ENCODE measurements around the gene AGBL3.
"Not testable (repeated sequence)": the region's sequence is repeated elsewhere in the genome, so short reads cannot be mapped to it uniquely, and the experiment has no call there.

The AGBL3 gene

DNA sequence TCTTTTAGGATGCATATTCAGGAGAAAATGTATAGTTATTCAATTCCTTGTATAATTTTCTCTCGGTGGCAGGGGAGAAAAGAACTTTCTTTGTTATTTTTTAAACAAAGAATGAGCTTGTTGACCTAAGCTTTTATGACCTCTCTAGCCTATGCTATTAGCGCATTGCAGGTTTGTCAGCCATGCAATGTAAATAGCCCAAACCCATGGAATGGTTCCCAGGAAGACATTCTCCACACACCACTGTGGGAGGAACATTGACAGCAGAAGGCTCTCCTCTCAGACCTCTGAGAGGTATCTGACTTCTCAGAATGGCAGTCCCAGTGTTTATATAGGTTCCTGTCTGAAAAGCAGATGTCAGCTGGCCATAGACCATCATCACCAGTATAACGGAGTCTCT, 19.6 kb upstream of the AGBL3 start:
- DNase-seq: no peak

DNA sequence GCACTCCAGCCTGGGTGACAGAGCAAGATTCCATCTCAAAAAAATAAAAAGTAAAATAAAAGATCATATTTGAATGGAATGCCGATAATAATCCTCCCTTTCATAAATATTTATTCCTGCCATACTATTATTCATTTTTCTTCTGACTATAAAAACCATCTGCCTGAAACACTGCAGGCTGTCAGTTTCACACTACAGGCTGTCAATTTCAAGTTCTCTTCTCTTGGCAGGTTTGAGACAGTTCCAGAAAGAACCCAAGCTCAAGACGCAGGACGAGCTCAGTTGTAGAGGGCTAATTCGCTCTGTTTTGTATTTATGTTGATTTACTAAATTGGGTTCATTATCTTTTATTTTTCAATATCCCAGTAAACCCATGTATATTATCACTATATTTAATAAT, 18.2 kb upstream of the AGBL3 start:
- DNase-seq: no peak

DNA sequence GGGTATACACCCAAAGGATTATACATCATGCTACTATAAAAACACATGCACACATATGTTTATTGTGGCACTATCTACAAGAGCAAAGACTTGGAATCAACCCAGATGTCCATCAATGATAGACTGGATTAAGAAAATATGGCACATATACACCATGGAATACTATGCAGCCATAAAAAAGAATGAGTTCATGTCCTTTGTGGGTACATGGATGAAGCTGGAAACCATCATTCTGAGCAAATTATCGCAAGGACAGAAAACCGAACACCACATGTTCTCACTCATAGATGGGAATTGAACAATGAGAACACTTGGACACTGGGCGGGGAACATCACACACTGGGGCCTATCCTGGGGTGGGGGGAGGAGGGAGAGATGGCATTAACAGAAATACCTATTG, 4.7 kb upstream of the AGBL3 start:
- DNase-seq: not testable (repeated sequence)

DNA sequence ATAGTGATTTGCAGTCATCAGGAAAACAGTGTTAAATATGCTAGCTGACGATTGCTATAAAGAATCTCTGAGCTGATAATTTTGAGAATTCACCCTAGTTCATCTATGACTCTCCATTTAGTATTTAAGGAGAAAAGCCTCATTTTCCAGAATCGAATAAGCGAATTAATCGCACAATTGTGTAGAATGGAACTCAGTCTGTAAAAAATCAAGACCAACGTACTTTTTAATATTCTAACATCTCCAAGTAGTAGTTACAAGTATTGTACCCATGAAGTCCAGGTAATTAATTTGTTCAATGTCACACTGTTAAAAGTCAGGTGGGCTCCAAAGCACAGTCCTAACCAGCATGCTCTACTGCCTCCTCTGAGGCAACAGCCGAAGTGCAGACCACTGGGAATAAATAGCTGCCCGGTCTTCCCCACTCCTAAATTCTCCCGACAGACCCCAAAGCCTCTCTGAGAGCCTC, 380 bp upstream of the AGBL3 start:
- DNase-seq: no peak

DNA sequence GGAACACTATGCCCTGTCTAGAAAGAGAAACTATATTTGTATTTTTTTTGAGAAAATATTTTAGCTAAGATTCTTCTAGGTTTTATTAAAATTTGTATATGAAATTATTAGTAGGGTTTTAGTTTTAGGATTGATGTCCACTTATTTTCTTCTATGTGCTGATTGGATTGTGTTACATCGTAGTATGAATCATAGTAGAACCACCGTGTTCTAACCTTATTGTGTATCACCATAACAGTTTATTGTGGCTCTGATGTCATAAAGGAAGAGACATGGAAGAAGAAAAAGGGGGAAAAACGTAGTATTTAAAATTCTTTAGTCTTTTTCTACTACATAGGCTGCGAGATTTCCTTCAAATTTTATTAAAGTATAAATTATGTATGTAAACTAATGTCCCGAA, 1.9 kb downstream of the AGBL3 start:
- DNase-seq: no peak

DNA sequence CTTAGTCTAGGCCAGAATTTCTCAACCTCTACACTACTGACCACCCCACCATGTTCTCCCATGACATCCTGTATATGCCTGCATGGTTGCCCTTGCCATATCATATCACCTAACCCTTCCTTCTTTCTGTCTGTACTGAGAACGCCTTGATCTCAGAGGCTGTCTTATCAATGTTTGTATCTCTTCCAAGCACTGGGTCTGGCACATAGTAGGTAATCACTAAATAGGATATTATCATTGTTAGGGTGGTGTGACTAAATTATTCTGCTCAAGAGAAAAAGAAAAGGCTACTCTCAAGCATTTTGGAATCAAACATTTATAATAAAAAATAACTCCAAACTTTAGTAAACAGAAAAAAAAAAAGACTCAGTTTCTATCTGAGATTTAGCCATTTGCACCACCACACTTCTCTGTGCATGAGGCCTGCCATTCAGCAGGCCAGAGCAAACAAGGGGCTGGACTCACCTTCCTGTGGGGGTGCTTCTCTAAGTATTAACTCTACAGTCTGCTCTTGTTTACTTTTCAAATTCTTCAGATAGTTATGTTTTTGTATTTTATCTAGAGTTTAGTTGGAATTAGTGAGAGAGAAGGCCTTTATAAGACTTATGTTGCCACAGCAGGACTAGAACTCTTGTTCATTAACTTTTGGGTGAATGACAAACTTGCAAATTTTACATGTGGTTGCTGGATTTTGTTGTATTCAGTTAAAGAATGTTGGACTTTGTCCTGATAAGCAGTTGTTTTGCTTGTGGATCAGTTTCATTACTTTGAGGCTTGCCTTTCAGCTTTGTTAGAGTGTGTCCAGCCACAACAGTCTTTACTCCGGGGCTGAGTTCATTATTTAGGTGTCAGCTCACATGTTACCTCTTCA, 5.4 kb downstream of the AGBL3 start:
- DNase-seq: no peak

DNA sequence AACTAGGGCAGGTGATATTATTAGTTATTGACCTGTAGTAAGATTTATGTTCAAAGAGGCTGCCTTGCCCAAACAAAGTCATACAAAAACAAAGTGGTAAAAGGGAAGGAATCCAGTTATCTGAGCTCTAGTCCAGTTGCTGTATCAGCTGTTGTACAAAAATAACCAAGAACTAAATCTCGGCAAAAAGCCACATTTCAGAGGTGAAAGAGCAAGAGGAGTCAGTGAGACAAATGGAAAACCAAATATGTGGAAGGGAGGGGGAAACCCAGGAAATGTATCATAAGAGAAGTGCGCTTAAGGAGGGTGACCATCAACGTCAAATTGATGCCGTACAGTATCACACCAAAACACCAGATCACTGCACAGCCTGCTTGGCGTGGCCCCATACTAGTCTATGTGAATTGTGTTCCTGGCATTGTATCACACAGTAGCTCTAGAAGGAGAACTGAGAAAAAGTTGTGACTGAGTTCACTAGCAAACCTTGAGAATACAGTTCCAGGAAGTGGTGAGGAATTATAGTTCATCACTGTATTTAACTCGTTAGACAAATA, 6.4 kb downstream of the AGBL3 start:
- no peak for DNase-seq

DNA sequence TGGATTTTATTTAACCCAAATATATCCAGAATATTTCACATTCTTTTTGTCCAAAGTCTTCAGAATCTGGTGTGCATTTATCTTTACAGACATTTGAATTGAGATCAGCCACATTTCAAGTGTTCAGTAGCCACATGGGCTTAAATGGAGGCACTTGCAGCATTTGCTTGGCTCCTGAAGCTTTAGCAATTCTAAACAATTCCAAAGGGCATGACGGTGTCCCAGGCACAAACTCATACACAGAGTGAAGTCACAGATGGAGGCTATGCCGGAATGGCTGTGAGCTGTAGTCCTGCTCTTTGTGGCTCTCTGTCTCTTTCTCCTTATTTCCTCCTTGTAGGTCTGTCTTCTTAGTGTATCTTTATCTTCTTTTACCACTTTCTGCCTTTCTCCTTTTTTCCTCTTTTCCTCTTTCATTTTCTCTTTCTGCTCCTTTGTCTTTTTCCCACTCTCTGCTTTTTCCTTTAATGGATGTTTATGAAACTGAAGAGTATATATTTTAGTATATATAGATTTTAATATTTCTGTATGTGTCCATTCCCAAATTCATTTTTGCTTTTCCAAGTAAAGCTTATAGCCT, 7.7 kb downstream of the AGBL3 start:
- DNase-seq: no peak

DNA sequence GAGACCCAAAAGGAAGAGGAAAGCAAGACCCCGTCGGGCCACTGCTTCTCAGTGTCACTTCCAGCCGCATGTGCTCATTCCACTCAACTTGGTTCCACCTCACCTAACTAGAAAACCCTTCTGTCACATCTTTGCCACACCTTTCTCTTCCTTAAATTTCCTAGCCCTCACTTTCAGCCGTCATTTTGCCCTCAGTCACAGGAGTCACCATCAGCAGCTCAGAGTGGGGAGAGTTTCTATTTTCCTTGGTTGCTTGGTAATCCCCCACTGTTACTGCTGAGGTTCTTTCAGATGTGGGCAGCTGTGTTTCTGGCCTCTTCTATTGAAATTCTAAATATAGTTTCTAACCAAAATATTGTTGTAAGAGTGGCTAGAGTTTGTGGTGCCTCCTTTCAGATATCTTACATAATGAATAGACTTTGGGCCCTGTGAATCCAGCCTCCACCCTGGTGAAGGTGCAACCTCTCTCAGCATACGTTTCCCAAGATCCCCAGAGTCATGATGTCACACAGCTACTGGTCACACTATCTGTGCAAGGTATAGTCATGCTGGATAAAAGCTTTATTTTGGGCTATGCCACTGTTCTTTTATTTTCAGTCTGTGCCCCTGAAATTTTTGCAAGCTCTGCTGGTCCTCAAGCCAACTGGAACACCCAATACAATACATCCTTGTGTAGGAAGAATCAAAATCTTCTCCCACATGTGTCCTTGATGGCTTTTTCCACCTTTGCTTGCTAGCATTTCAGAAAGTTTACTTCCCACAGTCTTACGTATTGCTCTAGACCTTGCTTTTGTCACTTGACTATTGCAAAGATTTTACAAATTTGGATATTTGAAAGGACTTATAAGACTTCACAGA, 9.2 kb downstream of the AGBL3 start:
- no peak for DNase-seq

DNA sequence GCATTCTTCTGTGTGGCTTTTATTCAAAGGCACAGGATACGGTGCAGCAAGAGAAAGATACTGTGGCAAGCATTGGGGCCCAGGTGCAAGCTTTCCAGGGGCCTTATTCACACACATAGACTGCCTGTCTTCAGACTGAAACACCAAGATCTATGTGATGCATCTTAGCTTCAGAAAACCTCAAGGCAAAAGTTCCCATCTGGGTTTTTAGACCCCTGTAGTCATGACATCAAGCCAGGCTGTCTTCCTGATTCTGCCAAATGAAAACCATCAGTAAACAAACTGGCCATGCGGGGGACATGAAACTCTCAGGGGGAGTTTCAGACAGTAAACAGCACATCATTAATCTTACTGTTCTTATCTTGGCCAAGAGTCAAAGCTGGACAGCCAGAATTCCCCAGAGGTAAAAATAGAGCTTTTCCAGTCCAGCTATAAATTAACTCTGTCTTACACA, 9.8 kb downstream of the AGBL3 start:
- no peak for DNase-seq

DNA sequence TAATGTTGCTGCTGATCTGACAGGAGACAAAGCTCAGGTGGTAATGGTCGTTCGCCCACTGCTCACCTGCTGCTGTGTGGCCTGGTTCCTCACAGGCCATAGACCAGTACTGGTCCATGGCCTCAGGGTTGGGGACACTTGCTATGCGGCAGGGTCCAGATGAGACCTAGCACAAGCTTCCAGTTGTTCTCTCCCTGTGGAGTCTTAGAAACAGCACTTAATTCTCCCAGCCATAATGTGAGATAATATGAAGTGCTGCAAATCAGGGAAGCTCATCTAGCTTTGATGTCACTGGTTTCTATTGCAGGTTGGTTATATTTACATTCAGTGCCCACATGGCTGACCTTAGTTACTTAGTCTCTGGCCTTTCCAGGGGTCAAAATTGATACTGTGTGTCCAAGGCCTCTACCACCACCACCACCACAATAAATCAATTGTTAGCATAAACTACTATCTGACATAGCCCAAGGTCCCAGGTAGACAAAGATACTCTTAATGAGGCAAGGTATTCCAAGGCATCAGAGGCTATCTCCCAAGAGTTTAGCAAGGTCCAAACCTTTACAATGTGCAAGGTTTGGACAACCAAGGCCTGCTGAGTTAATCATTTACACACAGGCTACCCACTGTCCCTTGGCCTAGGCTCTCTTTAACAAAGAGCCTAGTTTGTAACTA, 11.0 kb downstream of the AGBL3 start:
- DNase-seq: no peak

DNA sequence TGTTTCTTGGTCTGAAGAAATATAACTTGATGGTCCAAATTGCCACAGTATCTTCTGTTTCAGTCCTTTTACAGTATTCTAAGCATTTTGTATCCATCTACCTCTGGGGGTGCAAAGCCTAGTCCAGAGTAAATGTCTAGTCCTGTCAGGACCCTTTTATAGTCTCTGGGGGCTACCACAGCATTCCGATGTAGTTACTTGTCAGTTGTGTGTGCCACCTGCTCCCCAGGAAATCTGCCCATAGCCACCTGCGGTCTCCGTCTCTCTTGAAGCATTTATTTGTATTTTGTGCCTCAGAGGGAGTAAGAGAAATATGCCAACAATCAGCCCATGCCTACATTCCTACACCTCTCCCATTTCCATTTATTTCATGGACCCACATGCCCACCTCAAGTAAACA, 12.8 kb downstream of the AGBL3 start:
- DNase-seq: no peak

DNA sequence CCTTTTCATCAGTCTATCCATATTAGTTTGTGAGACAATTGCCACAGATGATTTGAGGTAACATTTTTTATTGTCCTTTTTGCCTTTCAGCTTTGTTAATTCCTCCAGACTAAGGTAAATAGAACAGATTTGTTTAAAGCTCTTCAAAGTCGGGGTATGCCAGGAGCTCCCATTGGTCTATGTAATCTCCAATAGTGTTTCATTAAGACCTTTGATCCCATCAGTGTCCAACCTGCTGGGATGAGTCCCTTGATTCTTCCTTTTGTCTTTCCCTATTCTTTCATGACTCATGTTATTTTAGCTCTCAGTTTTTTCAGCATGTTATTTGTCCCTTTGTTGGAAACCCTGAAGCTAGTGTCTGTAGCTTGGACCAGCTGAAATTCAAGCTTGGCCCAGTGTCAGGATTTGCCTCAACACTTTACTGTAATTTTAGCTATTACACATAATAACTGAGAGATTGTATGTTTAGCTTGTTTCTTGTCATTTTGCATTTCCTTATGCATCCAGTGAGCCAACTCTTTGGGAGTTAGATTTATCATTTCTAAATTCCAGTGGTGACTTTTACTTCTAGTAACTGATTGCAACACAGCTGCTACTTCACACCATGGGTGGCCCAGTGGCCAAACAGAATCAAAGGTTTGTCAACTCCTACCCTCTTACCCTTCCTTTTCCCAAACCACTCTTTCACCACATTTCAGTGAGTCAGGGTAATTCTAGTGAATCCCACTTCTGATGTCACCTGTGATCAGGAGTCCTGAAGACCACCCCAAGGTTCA, 15.3 kb downstream of the AGBL3 start:
- no peak for DNase-seq

DNA sequence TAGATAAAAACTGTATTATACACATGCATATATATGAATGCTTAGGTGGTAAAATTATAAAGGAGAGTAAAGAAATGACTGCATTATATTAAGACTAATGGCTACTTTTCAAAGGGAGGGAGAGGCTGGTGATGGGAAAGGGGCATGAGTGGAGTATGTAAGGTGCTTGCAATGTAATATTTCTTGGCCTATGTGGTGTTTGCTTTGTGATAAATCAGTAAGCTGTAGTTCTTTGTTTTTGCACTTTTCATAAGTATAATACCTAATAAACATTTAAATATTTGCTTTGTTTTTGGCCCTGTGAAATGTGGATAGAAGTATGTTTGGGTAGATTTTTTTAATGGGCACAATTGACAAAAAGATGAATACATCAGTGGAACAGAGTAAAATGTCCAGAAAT, 25.9 kb downstream of the AGBL3 start:
- no peak for DNase-seq

DNA sequence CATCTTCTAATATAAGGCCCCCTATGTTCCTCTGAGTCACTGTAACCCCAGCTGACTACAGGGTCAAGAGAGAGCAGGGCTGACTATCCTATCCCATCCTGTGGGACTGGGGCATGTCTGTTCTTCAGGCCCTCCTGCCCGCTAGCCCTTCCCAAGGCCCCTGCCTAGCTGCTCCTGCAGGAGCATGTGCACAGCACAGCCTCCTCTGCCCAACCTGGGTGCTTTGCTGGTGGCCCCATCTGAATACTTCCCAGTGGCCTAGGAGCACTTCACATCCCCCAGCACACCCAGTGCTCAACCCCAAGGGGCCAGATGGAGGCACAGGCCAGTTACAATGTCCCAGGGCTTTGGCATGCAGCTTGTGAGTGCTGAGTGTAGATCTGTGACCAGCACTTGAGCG, 37.3 kb downstream of the AGBL3 start:
- no peak for DNase-seq

DNA sequence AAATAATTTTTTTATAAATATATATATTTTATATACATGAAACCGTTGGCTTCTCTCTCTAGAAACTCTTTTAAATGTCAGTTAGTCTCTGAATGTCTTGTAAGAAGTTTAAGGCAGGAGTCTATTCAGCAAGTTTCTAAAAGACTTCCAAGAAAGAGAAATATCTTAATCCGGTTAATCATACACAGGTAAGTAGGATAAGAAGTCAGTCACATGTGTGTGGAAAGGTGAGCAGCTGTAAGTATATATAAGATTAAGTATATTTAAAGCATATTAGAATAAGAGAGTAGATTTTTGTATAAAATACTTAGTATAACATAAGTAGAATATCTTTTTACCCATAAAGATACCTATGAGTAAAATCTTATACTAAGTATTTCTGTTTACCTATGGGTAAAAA, 48.9 kb downstream of the AGBL3 start:
- DNase-seq: no peak

DNA sequence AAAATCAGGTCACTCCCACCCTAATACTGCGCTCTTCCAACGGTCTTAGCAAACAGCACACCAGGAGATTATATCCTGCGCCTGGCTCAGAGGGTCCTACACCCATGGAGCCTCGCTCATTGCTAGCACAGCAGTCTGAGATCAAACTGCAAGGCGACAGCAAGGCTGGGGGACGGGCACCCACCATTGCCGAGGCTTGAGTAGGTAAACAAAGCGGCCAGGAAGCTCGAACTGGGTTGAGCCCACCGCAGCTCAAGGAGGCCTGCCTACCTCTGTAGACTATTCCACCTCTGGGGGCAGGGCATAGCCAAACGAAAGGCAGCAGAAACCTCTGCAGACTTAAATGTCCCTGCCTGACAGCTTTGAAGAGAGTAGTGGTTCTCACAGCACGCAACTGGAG, 80.7 kb downstream of the AGBL3 start:
- DNase-seq: not testable (repeated sequence)

DNA sequence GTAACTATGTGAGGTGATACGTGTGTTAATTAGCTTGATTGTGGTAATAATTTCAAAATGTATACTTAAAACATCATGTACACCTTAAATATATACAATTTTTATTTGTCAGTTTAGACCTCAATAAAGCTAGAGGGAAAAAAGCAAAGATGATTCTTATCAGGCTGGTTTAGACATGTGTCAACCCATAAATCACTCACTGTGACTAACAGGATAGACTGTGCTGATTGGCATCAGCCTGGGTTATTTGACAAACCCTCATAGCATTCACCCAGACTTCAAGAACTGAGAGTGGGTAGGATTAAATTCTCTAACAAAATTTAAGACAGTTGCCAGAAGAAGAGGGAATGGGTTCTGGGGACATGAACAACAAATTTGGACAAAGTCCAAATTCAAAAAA, 87.8 kb downstream of the AGBL3 start:
- DNase-seq: no peak

DNA sequence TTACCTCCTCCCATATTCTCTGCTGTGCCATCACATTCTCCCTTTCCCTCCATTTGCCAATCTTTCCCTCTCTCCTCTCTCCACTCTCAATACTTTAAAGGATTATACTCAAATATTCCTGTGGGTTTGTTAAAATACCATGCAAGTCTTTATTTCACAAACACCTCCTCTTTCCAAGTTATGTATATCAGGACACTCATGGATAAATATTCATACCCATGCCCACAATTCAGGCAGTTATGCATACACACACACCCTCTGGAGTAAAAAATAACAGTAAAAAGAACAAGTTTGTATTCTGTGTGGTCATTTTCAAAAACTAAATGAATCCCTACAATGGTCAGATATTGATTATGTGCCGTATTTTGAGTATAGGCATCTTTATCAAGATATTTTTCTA, 88.2 kb downstream of the AGBL3 start:
- no peak for DNase-seq

DNA sequence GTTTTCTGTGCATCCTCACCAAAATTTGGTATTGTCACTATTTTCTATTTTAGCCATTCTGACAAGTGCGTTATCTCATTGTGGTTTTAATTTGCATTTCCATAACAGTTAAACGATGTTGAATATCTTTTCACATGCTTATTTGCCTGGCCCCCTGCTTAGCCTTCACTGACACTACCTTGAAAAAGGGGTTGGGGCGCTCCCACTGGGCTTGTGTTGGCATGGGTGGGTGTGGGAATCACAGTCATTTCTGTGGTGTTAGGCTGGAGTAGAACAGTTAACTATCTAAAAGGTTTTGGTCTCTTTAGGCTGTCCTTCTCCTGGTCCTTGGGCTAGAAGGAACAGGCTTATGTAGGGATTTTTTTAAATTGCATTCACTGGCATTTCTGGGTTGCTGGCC, 89.4 kb downstream of the AGBL3 start:
- DNase-seq: no peak

DNA sequence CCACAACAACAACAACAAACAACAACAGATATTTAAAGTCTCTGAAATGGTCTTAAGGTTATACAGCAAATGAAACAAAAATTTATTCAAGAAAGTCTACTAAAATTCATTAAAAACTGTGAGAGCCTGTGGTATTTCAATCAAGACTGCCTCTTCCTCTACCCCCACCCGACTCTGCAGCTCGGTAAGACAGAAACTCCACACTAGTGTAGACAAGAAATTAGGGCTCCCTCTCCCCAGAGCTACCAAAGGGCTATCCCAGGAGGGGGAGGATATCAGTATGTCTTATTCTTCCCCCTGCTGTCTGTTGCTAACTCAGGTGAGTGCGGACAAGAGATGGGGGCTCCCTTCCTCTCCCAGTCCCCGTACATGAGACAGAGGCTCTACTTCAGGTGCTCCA, 90.6 kb downstream of the AGBL3 start:
- no peak for DNase-seq

DNA sequence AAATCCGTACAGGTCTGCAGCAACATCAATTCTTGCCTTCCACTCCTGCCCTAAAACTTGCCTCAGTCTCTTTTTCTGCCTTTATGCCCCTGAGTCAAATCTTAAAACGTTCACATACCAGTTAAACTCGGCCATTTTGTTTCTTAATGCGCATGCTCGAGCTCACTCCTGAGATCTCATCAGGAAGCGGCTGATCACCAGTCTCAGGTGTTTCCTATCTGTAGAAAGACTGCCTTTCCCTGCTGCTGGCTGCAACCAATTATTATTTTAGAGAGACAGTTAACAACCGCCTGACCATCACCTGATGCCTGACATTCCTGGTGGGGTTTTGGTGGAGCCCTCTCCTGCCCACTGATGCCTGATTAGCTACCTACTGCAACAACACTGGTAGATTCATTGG, 91.3 kb downstream of the AGBL3 start:
- no peak for DNase-seq
